Activated CD4-positive, alpha-beta T cell treated with anti-CD3 and anti-CD28 coated beads, Interleukin-2, amount 10 ng/mL, durations not matched to agents 24 days and 14 days (primary cell): Measurements from ENCODE around the gene CELF4. TPM values are rescaled to one million over a fixed set of nuclear protein-coding genes. Genes with fewer than 3 reads are reported as not detected.

Source experiments
- DNase-seq: peaks from one replicate; pipeline ENCODE4 v3.0.0; 2022
- H3K27ac Mint-ChIP-seq: one replicate; pipeline ENCODE4 v1.8.0; 2022; ENCODE audit warnings: mild to moderate bottlenecking, mixed read lengths
- H3K27me3 Mint-ChIP-seq: one replicate; pipeline ENCODE4 v1.8.0; 2022; ENCODE audit warnings: mixed read lengths
- H3K36me3 Mint-ChIP-seq: one replicate; pipeline ENCODE4 v1.8.0; 2022; ENCODE audit warnings: low read depth, mild to moderate bottlenecking, mixed read lengths
- H3K4me1 Mint-ChIP-seq: one replicate; pipeline ENCODE4 v1.8.0; 2021; ENCODE audit warnings: mixed read lengths
- H3K4me3 Mint-ChIP-seq: one replicate; pipeline ENCODE4 v1.8.0; 2022; ENCODE audit warnings: mild to moderate bottlenecking, moderate library complexity, mixed read lengths
- H3K9me3 Mint-ChIP-seq: one replicate; pipeline ENCODE4 v1.8.0; 2021; ENCODE audit warnings: mixed read lengths
- intact Hi-C: fragments of 100-400 bp; cut with micrococcal nuclease; formaldehyde crosslinking; loops from one replicate; pipeline ENCODE4 v1.15.1; 2023
- total RNA-seq: library from RNA; stranded (reverse); gene quantifications from 2 replicates; pipeline ENCODE4 v1.2.3, GENCODE V29; 2022

The CELF4 gene
- total RNA-seq, 1 donor from 2014 or later = not detected

GRCh38 chr18:37520508-37520907 is 45.1 kb downstream of the CELF4 start:
- Mint-ChIP-seq H3K4me3 (no peak overlapping the region), H3K27me3 (peaks cover 24% of the 10 kb centered on the region), H3K4me1 (no peaks in the 10 kb centered on the region), H3K36me3 (no peaks in the 10 kb centered on the region), H3K9me3 (no peaks in the 10 kb centered on the region), H3K27ac (no peak overlapping the region)
- intact Hi-C loops = no loop called here
- no peak for DNase-seq

- H3K4me3 Mint-ChIP-seq = no peak overlapping the region
- H3K9me3 Mint-ChIP-seq = no peaks in the 10 kb centered on the region
- intact Hi-C loops = no loop called here
- H3K27ac Mint-ChIP-seq = no peak overlapping the region
- H3K4me1 Mint-ChIP-seq = no peaks in the 10 kb centered on the region
- no peak for DNase-seq
- no peaks in the 10 kb centered on the region for H3K36me3 Mint-ChIP-seq
- H3K27me3 Mint-ChIP-seq = peaks cover 17% of the 10 kb centered on the region
Measured at GRCh38 chr18:37519510-37520135, 46.0 kb downstream of the CELF4 start.

- no peaks in the 10 kb centered on the region for H3K27me3 Mint-ChIP-seq
- no peaks in the 10 kb centered on the region for H3K4me1 Mint-ChIP-seq
- H3K27ac Mint-ChIP-seq = no peak overlapping the region
- no peaks in the 10 kb centered on the region for H3K36me3 Mint-ChIP-seq
- no peak for DNase-seq
- no peak overlapping the region for H3K4me3 Mint-ChIP-seq
- intact Hi-C loops = no loop called here
- no peaks in the 10 kb centered on the region for H3K9me3 Mint-ChIP-seq
Measured at GRCh38 chr18:37516361-37516853, 49.2 kb downstream of the CELF4 start.

DNA sequence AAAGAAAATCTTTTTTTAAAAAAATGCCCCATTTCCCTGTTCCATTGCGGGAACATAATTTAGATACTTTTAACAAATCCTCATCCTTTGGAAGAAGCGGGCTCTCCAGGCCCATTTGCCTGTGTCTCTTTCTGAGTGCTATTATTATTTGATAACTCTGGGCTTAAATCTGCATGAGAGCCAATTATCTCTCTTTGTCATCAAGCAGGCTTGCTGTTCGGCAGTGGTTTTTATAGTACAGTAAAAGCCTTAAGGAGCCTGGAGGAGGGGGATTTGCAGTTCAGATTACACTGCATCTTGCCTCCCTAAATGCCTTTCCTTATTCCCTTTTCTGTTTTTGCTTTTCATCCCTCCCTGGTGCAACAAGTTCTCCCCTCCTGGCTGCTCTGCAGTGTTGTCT is 50.6 kb downstream of the CELF4 start:
- H3K4me3 Mint-ChIP-seq = no peak overlapping the region
- intact Hi-C loops = no loop called here

DNA sequence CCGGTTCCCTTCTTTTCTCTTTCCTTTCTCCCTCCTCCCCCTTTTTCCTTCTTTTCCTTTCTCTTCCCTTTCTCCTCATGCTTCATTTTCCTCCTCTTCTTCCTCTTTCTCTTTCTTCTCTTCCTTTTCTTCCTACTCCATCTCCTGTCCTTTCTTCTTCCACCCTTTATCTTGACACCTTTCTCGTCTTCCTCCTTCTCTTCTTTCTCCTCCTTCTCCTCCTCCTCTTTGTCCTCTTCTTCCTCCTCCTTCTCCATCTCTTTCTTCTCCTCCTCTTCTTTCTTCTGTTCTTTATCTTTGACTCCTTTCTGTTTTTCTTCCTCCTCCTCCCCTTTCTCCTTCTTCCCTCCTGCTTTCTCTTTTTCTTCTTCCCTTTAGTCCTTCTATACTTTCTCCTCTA is 53.2 kb downstream of the CELF4 start:
- DNase-seq = no peak
- intact Hi-C loops = no loop called here
- H3K4me3 Mint-ChIP-seq = no peak overlapping the region
- no peaks in the 10 kb centered on the region for H3K27me3 Mint-ChIP-seq
- no peaks in the 10 kb centered on the region for H3K36me3 Mint-ChIP-seq
- H3K9me3 Mint-ChIP-seq = no peaks in the 10 kb centered on the region
- H3K27ac Mint-ChIP-seq = no peak overlapping the region
- H3K4me1 Mint-ChIP-seq = no peaks in the 10 kb centered on the region

More for the DNA sequence above, 50.6 kb downstream of the CELF4 start:
- Mint-ChIP-seq H3K27ac (no peak overlapping the region), H3K4me1 (no peaks in the 10 kb centered on the region), H3K36me3 (no peaks in the 10 kb centered on the region), H3K27me3 (no peaks in the 10 kb centered on the region), H3K9me3 (no peaks in the 10 kb centered on the region)
- no peak for DNase-seq

DNA sequence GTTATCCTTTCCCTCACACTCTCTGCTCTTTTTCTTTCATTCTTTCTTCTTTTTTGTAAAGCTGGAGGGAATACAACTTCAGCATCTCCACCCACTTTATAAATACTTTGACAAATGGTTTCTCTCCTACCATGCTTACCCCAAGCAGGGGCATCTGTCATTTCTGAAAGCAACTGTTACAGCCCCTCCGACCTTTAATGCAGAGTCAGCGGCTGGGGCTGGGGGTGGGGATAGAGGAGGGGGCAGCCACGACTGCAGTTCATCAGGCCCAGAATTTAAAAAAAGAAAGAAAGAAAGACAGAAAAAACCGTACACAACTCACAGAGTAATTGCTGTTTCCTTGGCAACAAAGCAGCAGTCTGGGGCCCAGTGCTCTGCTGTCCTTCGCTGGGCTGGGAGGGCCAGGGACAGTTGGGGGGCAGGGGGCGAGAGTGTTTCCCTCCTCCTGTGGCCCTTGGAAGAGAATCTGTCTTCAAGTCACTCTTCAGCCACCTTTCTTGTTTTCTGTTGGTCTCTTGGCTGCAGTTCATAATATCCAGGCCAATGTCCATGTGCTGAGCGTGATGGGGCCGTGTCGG is 53.8 kb downstream of the CELF4 start:
- H3K9me3 Mint-ChIP-seq = no peaks in the 10 kb centered on the region
- H3K36me3 Mint-ChIP-seq = no peaks in the 10 kb centered on the region
- intact Hi-C loops = no loop called here
- DNase-seq = no peak
- no peak overlapping the region for H3K4me3 Mint-ChIP-seq
- H3K27me3 Mint-ChIP-seq = no peaks in the 10 kb centered on the region
- H3K27ac Mint-ChIP-seq = no peak overlapping the region
- no peaks in the 10 kb centered on the region for H3K4me1 Mint-ChIP-seq

DNA sequence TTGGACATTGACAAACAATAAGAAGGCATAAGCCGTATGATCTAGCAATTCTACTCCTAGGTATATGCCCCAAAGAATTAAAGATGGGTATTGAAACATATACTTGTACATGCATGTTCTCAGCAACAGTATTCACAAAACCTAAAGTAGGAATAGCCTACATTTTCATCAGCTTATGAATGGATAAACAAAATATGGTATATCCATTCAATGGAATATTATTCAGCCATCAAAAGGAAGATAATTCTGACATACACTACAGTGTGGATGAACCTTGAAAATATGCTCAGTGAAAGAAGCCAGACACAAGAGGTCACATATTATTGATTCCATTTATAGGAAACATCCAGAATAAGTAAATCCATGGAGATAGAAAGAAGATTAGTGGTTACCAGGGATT is 56.0 kb downstream of the CELF4 start:
- DNase-seq = no peak
- Mint-ChIP-seq H3K27ac (no peak overlapping the region), H3K27me3 (no peaks in the 10 kb centered on the region), H3K9me3 (no peaks in the 10 kb centered on the region), H3K4me1 (no peaks in the 10 kb centered on the region), H3K4me3 (no peak overlapping the region), H3K36me3 (no peaks in the 10 kb centered on the region)
- intact Hi-C loops = no loop called here

DNA sequence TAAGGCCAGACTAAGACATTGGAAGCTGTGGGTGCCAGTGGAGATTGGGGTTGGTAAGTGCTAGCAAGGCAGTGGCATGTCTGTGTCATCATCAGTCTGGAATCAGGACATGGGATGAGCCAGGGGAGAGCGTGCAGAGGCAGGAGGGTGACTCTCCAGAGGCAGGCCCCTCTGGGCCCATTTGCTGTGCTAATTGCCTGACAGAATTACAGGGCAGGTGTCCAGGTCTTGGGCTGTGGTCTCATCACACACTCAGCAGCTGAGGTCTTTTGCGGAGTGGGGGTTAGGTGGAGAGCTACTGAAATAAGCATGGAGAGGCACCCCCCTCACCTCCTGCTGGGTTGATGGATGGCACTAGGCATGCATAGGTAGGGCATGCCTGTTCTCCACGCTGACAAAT is 57.4 kb downstream of the CELF4 start:
- intact Hi-C loops = no loop called here
- Mint-ChIP-seq H3K27me3 (no peaks in the 10 kb centered on the region), H3K27ac (no peak overlapping the region), H3K4me3 (no peak overlapping the region), H3K36me3 (no peaks in the 10 kb centered on the region), H3K9me3 (no peaks in the 10 kb centered on the region), H3K4me1 (no peaks in the 10 kb centered on the region)
- DNase-seq = no peak

GRCh38 chr18:37507239-37507638 is 58.4 kb downstream of the CELF4 start:
- no peak overlapping the region for H3K4me3 Mint-ChIP-seq
- no peak overlapping the region for H3K27ac Mint-ChIP-seq

GRCh38 chr18:37506001-37506400 is 59.6 kb downstream of the CELF4 start:
- no peaks in the 10 kb centered on the region for H3K36me3 Mint-ChIP-seq
- H3K4me1 Mint-ChIP-seq = no peaks in the 10 kb centered on the region
- H3K9me3 Mint-ChIP-seq = no peaks in the 10 kb centered on the region
- intact Hi-C loops = no loop called here
- no peak overlapping the region for H3K4me3 Mint-ChIP-seq
- no peaks in the 10 kb centered on the region for H3K27me3 Mint-ChIP-seq
- no peak overlapping the region for H3K27ac Mint-ChIP-seq
- DNase-seq = no peak

More at GRCh38 chr18:37507239-37507638, 58.4 kb downstream of the CELF4 start:
- no peaks in the 10 kb centered on the region for H3K27me3 Mint-ChIP-seq
- intact Hi-C loops = no loop called here
- no peaks in the 10 kb centered on the region for H3K36me3 Mint-ChIP-seq
- DNase-seq = no peak
- no peaks in the 10 kb centered on the region for H3K9me3 Mint-ChIP-seq
- H3K4me1 Mint-ChIP-seq = no peaks in the 10 kb centered on the region

GRCh38 chr18:37505321-37505720 is 60.3 kb downstream of the CELF4 start:
- no peaks in the 10 kb centered on the region for H3K9me3 Mint-ChIP-seq
- intact Hi-C loops = no loop called here
- H3K27ac Mint-ChIP-seq = no peak overlapping the region
- no peaks in the 10 kb centered on the region for H3K36me3 Mint-ChIP-seq
- no peaks in the 10 kb centered on the region for H3K27me3 Mint-ChIP-seq
- no peaks in the 10 kb centered on the region for H3K4me1 Mint-ChIP-seq
- no peak overlapping the region for H3K4me3 Mint-ChIP-seq
- DNase-seq = no peak

DNA sequence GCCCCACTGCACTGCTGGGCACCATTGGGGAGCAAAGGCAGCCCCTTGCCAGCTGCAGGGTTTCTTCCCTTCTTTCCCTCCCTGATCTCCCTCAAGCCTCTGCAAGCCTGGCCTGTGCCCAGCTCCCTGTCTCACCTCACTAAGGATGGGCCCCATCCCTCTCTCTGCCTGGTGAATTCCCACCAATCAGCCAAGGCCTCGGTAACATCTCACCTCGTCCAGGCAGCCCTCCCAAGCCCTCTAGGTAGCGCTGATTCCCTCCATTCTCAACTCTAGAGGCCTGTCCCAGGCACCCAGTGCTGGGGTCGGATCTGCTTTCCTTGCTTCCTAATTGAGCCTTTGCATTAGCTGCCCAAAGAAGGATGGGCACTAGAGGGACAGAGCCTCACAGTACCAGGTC is 63.0 kb downstream of the CELF4 start:
- Mint-ChIP-seq H3K27ac (no peak overlapping the region), H3K4me3 (no peak overlapping the region), H3K4me1 (no peaks in the 10 kb centered on the region), H3K27me3 (no peaks in the 10 kb centered on the region), H3K9me3 (no peaks in the 10 kb centered on the region), H3K36me3 (no peaks in the 10 kb centered on the region)
- DNase-seq = no peak
- intact Hi-C loops = no loop called here

DNA sequence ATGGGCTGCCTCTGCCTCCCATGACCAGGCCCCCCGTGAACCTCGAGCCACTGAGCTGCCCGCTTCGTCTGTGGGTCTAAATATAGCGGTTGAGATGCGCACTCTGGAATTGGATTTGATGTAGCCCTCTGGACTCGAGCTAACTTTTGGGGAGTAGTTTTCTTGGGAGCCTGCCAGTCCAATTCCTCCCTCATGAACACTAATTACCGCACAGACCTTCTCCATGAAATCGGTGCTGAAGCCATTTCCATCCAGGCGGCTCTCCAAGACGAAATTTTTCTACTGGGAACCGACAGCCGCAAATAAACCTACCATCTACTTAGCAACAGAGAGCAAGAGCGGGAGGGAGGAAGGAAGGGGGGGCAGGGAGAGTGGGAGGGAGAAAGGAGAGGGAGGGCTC is 63.6 kb downstream of the CELF4 start:
- H3K27me3 Mint-ChIP-seq = no peaks in the 10 kb centered on the region
- no peak overlapping the region for H3K27ac Mint-ChIP-seq
- no peaks in the 10 kb centered on the region for H3K36me3 Mint-ChIP-seq
- intact Hi-C loops = no loop called here
- no peaks in the 10 kb centered on the region for H3K9me3 Mint-ChIP-seq
- no peaks in the 10 kb centered on the region for H3K4me1 Mint-ChIP-seq
- H3K4me3 Mint-ChIP-seq = no peak overlapping the region
- DNase-seq = no peak

- no peaks in the 10 kb centered on the region for H3K27me3 Mint-ChIP-seq
- no peaks in the 10 kb centered on the region for H3K9me3 Mint-ChIP-seq
- no peak overlapping the region for H3K27ac Mint-ChIP-seq
- intact Hi-C loops = no loop called here
- H3K4me1 Mint-ChIP-seq = no peaks in the 10 kb centered on the region
- no peak overlapping the region for H3K4me3 Mint-ChIP-seq
- no peaks in the 10 kb centered on the region for H3K36me3 Mint-ChIP-seq
- DNase-seq = no peak
Measured at GRCh38 chr18:37501136-37501535, 64.5 kb downstream of the CELF4 start.

DNA sequence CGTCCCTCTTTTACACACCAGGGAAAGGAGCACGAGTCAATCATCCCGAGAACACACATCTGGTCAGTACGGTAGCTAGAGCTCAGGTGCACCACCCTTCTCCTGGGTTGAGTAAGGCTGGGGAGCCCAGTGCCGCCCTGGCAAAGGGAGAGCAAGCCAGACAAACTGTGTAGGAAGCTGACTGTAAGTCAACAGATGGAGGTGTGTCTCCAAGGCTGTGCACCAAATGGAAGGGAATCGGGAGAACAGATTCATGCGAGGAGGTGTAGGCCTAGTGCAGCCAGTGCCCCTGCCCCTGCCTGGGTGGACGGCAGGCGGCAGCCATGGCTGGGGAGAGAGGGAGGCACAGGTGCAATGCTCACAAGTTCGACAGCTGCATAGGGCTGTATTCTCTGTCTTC is 65.7 kb downstream of the CELF4 start:
- Mint-ChIP-seq H3K4me3 (no peak overlapping the region), H3K27me3 (no peaks in the 10 kb centered on the region), H3K27ac (no peak overlapping the region), H3K4me1 (no peaks in the 10 kb centered on the region), H3K36me3 (no peaks in the 10 kb centered on the region), H3K9me3 (no peaks in the 10 kb centered on the region)
- no peak for DNase-seq
- intact Hi-C loops = no loop called here
